ENCODE results near the gene GORASP1. TPM values are rescaled to one million over a fixed set of nuclear protein-coding genes. Genes with fewer than 3 reads are reported as not detected.

GORASP1 gene
- polyA plus RNA-seq, 3 donors = 55.5 to 59.3 (median 59.1) TPM

DNA sequence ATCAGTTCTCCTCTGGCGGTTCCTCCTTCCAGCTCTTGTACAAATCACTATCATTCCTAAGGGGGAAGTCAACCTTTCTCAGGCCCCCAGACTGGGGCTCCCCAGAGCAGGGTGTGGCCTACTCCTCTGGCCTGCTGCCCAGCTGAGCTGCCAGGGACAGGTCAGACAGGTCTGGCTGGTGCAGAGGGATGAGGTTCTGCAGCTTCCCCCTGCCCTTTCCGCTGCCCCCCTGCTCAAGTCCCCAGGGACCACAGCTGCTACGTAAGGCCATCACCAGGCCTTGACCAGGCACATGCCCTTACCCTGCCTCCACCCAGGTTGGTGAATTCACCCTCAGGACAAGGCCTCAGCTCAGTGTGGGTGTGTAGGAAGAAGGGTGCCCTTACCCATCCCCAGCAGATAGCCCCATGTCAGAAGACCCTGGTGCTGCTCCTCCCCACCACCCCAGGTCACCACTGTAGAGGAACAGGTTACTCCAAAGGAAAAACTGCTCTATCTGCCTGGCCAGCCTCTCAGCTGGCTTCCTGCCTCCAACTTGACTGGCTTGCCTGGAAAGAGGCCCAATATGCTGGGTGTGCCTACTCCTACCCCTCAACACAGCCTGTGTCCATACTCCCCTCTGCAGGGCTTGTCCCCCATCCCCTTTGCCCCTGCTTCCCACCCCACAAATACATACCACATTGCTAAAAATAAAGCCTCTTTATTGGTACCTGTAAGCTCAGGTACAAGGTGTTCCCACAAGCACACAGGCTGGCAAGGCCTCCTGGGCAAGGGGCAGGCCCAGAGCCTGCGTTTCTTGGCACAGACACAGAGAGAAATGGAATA, 34.0 kb upstream of the GORASP1 start:
- no peak for DNase-seq (ENCODE audit: low read depth in 3 of 3, low spot score in 2 of 3)

DNA sequence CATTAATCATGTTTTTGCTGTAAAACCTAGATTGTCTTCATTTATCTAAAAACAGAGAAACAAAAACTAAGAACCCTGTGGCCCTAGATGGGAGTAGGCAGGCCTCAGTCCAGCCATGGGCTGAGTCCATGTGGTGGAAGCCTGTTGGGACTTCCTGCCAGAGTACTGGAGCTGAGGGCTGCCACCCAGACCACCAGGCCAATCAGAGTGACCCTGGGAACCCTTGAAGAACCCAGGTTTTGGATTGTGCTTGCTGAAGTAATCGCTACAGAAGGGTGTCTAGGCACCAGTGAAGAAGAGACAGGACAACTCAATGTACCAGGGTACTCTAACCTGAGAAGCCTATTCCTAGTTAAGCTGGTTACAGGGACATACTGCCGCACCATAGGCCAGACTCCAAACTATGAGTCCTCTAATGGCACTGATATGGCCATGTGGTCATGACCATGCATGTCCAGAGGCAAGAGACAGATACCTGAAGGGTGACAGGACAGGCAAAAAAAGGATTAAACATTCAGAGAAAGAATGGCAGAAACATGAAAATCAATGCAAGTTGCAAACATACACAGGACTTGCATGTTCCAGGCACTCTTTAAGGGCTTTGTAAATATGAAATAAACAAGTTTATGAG, 33.0 kb upstream of the GORASP1 start:
- no peak for DNase-seq (ENCODE audit: low read depth in 3 of 3, low spot score in 2 of 3)

DNA sequence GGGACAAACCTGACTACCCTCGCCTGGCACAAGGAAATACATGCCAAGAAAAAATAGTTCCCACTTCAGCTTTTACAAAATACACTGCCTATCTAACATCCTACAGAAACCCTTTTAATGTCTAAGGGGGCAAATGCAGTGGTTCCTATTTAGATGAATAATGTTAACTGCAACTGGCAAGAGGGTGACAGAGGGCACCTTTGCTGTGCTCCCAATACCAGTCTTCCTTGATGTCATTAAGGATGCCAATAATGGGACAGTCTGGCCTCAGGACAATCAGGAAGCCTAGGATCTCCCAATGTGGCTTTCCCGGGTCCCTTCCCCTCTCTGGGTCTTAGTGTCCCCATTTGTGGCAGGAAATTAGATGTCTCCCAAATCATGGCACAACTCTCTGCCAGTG, 32.0 kb upstream of the GORASP1 start:
- DNase-seq (ENCODE audit: low read depth in 3 of 3, low spot score in 2 of 3) = no peak

DNA sequence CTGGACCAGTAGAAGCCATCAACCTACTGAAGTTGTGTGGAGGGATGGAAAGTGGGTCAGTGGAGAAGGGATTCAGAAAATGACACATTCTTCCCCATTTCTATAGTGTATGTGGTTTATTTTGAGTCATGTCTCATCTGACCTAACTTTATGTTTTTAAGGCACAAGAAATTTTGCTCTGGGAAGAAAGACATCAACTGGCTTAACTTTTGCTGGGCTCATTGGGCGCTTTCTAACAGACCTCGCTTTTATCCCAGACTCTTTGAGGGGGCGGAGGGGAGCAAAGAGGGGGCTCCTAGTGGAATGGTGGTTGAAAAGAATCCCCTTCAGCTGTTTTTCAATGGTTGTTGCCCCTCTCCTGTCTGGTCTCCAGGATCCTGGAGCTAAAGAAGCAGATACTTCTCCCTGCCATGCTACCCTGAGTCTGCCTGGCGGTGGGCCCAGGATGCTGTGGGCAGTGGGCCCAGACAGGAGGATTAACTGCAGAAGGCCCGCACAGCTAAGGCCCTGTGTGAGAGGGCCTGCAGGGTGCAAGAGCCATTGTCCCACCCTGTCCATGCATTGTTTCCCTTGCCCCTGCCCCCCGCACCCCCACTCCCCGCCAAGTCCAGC, 31.5 kb upstream of the GORASP1 start:
- no peak for DNase-seq (ENCODE audit: low read depth in 3 of 3, low spot score in 2 of 3)

DNA sequence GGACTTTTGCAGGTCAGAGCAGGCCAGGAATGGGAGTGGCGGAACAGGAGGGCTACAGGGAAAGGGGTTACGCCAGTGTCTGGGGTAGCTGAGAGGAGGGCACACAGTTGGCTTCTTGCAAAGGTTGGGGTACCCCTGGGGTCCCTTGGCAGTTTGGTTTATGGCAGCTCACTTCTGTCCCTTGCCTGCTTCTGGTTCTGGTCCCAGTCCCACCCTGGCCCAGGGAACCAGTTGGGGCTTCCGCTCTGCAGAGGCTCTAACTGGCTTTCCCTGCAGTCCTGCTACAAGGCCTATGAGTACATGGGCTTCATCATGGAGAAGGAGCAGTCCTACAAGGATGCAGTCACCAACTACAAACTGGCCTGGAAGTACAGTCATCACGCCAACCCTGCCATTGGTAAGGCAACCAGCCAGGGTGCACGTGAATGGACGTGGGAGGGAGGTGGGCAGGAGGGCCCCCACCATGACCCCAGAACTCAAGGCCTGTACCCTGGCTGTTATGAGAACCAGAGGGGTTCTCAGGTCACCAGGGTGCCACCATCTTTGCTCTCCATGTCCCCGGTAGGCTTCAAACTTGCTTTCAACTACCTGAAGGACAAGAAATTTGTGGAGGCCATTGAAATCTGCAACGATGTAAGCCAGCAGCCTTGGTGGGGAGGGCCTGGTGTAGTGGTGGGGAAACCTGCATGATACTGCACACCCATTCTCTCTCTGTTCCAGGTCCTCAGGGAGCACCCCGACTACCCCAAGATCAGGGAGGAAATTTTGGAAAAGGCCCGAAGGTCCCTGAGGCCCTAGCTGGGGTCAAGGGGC, 30.8 kb upstream of the GORASP1 start:
- DNase-seq (ENCODE audit: low read depth in 3 of 3, low spot score in 2 of 3) = no peak

DNA sequence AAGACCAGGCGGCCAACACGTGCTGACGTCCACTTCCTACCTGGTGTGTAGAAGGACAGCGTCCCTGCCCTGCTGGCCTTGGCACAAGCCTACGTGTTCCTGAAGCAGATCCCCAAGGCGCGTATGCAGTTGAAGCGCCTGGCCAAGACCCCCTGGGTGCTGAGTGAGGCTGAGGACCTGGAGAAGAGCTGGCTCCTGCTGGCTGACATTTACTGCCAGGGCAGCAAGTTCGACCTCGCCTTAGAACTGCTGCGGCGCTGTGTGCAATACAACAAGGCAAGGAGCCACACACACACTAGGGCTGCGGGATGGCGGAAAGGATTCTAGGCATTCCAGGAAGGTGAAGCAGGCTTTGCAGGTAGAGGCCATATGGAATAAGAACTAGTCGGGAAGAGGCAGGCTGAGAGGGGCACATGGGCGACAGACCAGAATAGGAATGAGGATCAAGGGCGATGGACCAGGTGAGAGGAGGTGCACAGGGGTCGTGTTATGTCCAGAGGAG, 30.1 kb upstream of the GORASP1 start:
- DNase-seq (ENCODE audit: low read depth in 3 of 3, low spot score in 2 of 3) = no peak

DNA sequence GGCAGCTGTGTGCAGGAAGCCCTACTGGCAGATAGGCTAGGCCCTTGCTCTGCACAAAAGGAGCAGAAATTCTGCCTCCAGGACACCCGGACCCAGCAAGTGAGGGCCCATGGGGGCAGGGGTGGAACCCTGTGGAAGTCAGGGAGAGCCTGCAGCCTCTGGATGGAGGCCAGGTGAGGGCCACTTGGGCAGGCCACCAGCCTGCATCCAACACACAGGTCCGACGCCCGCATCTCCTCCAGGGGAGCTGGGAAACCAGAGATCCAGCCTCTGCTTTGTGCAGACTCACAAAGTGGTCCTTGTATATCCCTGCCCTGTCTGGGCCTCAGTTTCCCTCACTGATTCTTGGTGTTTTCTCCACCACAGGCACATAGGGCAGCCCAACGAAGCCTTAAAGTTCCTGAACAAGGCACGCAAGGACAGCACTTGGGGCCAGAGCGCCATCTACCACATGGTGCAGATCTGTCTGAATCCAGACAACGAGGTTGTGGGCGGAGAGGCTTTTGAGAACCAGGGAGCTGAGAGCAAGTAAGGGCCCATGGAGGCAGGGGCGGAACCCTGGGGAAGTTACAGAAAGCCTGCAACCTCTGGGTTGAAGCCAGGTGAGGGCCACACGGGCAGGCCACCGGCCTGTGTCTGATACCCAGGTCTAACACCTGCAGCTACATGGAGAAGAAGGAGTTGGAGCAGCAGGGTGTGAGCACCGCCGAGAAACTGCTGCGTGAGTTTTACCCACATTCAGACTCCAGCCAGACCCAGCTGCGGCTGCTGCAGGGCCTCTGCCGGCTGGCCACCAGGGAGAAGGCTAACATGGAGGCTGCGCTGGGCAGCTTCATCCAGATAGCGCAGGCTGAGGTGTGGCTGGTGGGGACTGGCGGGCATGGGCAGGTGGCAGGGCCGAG, 29.4 kb upstream of the GORASP1 start:
- DNase-seq (ENCODE audit: low read depth in 3 of 3, low spot score in 2 of 3) = no peak

DNA sequence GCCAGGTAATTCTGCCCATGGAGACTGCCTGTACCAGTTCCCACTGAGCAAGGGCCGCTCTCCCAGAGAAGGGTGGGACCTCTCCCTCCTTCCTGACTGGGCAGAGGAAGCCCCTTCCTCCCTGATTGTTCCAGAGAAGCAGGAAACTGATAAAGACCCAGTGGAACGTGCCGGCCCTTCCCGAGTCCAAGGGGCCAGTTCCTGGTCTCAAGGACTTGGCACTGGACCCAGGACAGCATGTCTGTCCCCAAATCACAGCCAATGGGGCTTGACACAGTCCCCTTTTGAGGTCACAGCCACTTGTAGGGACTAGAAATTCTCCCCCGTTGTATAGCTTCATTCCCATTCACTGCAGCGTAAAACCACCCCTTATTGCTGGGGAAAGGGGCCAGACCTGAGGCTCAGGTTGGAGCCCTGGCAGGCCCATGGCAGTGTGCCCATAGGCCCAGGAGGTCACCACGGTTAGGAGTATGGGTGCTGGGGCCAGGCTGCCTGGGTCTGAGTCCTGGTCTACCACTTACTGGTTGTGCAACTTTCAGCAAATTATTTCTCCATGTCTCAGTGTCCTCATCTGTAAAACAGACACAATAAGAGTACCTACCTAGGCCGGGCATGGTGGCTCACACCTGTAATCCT, 27.9 kb upstream of the GORASP1 start:
- no peak for DNase-seq (ENCODE audit: low read depth in 3 of 3, low spot score in 2 of 3)

DNA sequence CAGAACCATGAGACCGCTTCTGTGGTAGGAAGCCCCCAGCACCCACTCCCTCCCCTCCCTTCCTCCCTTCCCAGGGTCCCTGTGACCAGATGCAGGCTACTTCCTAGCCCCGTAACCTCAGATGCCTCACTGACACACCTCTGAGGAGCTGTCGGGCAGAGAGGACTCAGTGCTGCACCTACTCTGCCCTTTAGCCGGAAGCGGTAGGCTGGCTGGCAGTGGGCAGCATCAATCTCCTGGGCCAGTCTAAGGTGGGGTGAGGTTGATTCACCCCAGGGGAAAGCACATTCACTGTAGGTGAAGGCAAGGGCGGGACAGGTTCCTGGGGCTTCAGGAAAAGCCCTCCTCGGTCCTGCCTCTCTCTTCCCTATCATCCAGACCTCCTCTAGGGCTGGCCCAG, 26.9 kb upstream of the GORASP1 start:
- DNase-seq (ENCODE audit: low read depth in 3 of 3, low spot score in 2 of 3) = no peak

DNA sequence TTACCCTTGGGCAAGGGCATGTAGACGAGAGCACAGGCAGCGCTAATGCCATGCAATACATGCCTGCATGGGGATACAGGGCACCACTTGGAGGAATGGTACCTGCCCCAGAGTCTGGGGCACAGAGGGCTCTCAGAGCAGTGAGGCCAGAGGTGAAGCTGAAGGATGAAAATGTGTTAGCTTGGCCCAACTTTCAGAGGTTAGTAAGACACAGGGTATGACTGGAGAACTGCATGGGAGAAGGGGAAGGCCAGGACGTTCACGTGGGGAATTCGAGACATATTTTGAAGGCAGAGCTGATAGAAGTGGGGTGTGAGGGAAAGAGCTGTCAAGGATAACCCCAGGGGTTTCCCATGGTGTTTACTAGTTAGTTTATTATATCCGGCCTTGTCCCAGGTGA, 26.4 kb upstream of the GORASP1 start:
- DNase-seq (ENCODE audit: low read depth in 3 of 3, low spot score in 2 of 3) = no peak

DNA sequence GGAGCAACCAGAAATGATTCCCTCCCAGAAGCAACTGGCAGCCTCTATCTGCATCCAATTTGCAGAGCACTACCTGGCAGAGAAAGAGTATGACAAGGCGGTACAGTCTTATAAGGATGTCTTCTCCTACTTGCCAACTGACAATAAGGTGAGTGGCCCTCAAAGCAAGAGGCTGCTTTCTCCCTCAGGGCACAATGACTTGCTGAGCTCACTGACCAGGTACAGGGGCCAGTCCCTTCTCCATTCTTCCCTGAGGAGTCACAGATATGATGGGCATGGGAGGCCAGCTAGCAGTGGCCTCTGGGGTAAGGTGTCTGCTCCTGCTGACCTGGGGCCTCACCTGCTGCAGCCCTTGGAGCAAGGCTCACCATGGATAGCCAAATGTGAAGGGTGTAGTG, 25.7 kb upstream of the GORASP1 start:
- DNase-seq (ENCODE audit: low read depth in 3 of 3, low spot score in 2 of 3) = no peak

DNA sequence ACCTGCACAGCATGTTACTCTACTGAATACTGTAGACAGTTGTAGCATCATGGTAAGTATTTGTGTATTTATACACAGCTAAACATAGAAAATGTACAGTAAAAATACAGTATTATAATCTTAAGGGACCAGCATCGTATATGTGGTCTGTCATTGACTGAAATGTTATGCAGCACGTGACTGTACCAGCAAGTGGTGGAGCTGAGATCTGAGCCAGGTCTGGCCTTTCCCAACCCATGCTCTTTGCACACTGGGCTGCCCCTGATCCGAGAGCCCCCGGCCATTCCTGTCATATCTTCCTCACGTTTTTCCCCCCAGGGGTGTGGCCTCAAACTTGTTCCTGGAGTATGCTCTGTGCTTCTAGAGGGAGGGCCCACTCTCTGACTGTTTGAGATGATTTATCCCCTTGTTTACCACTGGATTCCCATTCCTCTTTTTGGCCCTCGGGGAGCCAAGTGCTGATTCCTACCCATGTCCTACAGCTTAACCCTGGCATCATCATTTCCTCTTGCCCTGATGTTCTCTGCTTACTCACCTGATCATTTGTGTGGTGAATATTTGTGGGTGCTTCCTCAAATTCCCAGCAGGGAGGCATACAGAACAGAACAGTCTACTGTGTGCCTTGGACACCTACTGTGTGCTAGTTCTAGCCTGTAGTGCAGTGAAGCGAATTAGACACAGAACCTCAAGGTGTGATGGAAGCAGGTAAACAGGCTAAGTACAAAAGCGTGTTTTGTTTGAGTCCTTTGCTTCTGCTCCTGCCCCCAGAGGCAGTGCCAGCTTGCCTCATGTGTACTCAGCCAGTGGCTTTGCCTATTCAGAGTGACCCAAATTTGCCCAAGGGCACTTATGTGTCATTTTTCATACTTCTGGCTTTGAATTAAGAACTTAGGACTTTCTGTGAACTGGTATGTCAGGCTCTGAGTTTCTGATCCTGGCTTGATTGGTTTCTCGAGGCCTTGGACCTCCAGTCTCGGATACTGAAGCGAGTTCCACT, 25.0 kb upstream of the GORASP1 start:
- DNase-seq (ENCODE audit: low read depth in 3 of 3, low spot score in 2 of 3) = no peak

DNA sequence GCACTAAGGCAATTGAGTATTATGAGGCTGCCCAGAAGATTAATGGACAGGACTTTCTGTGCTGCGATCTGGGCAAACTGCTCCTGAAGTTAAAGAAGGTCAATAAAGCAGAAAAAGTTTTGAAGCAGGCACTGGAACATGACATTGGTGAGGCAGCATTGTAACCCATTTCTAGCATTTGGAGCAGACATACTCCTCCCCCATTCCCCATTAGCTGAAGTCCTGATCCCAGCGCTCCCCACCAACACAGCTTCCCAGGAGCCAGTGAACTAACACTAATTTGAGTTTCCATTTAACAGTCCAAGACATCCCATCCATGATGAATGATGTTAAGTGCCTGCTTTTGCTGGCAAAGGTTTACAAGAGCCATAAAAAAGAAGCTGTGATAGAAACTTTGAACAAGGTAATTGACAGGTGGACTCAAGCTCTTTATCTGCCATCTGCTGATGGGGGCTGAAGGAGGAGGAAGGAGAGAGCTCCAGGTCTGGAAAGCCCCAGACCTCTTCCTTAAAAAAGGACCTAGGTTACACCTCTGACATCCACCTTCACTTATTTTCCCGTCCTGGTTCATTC, 23.4 kb upstream of the GORASP1 start:
- no peak for DNase-seq (ENCODE audit: low read depth in 3 of 3, low spot score in 2 of 3)

DNA sequence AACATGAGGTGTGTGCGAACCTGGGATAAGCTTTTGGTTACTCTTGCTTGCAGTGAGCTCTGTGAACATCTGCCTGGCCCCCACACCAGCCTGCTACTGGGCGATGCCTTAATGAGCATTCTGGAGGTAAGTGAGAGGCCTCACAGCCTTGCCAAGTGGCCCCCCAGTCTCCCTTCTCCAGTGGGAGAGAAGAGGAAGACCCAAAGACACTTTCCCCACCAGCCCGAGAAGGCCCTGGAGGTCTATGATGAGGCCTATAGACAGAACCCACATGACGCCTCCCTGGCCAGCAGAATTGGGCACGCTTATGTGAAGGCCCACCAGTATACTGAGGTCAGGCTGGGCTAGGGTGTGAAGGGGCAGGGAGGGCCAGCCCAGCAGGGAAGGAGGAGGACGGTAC, 22.6 kb upstream of the GORASP1 start:
- no peak for DNase-seq (ENCODE audit: low read depth in 3 of 3, low spot score in 2 of 3)

DNA sequence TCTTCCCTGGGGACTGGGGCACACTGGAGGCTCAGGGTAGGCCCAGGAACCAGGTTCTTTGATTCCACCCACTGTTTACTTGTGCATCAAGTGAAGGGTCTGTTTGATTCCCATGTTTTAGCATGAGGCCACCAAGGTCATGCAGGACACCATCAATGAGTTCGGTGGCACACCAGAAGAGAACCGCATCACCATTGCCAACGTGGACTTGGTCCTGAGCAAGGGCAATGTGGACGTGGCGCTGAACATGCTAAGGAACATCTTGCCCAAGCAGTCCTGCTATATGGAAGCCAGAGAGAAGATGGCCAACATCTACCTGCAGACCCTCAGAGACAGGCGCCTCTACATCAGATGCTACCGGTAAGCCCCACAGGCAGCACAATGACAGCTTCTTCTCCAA, 21.5 kb upstream of the GORASP1 start:
- DNase-seq (ENCODE audit: low read depth in 3 of 3, low spot score in 2 of 3) = no peak

DNA sequence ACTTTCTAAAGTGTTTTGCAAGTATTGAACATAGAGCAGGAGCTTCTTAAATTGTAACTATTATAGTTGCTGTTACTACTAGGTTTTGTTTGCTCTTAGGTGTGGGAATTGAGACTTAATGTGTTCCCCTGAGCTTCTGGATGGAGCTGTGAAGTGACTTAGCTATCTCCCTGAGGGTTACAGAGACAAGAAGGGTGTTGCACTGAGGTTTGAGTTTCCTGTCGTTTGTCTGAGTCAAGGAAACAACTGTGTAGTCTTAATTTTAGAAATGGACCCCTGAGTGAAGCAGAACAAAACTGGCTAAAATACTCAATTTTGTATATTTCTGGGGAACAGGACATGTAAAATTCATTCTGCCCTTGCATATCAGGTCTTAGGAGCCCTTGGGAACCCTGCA, 20.5 kb upstream of the GORASP1 start:
- DNase-seq (ENCODE audit: low read depth in 3 of 3, low spot score in 2 of 3) = no peak

DNA sequence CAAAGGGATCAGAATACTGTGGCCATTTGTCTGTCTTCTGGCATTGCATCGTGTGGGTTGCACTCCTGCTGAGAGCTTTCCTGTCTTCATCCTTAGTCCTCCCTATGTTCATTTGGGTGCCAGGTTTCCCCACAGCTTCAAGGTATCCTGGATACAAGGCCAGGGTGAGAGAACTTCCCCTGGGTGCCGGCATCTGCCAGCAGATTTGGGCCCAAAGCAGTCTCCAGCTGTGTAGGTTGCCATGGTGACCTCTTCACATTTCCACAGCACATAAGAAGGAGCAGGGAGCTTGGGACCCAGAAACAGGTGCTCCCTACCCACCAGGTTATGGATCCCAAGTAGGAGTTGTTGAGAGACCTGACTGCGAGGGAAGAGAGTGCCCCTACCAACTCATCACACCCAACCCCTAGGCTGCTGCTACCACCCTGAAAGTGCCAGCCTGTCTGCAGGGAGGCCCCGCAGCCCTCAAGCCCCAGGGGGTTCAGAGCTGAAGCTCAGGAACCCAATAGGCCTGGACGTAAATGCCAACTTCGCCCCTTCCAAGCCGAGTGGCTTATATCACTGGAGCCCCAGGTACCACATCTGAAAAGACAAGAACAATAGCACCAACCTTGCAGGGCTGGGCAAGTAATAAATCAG, 20.0 kb upstream of the GORASP1 start:
- no peak for DNase-seq (ENCODE audit: low read depth in 3 of 3, low spot score in 2 of 3)

Data from right renal cortex interstitium (tissue), 3 donors.